ENCODE data around the gene MYBPC3.
A peak's percentile ranks its signal among the peaks of the same experiment; 100 is the strongest.

MYBPC3 gene

GRCh38 chr11:47314992-47315391, 37.5 kb downstream of the MYBPC3 start:
- no peak for DNase-seq

GRCh38 chr11:47308050-47308823, 44.3 kb downstream of the MYBPC3 start:
- no peak for DNase-seq

DNA sequence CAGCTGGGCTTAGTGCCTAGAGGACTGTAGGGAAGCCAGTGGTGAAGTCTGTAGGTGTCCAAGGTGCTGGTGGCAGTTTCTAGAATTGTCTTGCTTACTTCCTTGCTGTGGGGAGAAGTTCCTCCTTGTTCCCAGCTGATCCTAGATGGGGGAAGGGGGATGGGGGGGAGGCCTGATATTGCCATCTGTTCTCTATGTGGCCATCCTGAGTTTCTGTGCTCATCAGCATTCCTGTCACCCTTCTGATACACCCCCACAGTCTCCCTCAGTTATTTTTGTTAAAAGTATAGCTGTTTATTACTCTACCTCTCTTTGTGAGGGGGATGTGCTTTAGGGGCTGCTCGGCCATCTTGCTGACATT, 46.0 kb downstream of the MYBPC3 start:
- DNase-seq: no peak

DNA sequence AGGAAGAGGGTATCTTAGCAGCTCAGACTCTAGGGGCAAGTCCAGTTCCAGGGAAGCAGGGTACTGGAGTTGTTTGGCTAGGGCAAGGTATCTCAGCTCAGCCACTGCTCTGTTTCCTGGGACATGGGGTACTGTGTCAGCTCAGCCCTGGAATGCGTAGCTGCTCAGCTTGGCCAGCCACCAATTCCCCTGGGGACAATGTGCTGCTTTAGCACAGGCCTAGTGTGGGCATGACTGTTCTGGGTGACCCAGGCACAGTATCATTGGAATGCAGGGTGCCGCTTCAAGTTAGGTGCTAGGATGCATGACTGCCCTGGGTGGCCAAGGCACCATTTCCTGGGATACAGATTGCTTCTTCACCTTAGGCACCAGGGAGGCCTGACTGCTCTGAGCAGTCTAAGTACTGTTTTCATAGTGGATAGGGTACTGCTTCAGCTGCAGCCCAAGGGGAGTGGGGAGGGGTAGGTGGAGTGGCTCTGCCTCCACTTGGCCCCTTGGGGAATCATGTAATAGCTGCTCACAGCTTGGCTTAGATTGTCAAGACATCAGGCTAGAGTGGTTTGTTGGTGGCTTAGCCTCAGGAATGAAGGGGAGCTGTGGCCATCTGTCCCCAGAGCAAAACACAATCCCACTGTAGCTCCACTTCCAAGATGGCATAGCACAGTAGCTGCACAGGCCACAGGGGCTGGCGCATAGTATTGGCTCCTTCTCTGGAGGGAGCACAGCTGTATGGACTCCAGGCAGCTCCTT, 46.6 kb downstream of the MYBPC3 start:
- peak; percentile 45 for DNase-seq

DNA sequence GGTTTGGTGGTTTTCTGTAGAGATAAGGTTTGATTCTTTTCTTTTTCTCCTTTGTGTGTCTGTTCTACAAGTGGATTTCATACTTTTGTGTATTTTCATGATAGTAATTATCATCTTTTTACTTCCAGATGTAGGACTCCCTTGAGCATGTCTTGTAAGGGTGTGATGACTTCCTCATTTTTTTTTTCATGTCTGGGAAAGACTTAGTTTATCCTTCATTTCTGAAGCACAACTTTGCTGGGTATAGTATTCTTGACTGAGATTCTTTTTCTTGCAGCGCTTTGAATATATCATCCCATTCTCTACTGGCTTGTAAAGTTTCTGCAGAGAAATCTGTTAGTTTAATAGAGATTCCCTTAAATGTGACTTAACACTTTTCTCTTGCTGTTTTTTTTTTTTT, 49.6 kb downstream of the MYBPC3 start:
- DNase-seq: no peak

DNA sequence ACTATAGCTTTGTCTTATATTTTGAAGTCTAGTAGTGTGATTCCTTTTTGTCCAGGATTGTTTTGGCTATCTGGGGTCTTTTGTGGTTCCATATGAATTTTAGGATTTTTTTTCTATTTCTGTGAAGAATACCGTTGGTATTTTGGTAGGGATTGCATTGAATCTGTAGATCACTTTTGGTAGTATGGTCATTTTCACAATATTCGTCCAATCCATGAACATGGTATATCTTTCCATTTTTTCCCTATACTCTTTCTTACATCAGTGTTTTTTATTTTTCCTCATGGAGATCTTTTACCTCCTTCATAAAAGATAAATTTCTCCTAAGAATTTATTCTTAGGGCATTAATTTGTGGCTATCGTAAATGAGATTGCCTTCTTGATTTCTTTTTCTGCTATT, 53.4 kb downstream of the MYBPC3 start:
- no peak for DNase-seq

GRCh38 chr11:47296045-47296444, 56.5 kb downstream of the MYBPC3 start:
- peak; percentile 74 for DNase-seq

GRCh38 chr11:47295385-47295784, 57.1 kb downstream of the MYBPC3 start:
- no peak for DNase-seq

DNA sequence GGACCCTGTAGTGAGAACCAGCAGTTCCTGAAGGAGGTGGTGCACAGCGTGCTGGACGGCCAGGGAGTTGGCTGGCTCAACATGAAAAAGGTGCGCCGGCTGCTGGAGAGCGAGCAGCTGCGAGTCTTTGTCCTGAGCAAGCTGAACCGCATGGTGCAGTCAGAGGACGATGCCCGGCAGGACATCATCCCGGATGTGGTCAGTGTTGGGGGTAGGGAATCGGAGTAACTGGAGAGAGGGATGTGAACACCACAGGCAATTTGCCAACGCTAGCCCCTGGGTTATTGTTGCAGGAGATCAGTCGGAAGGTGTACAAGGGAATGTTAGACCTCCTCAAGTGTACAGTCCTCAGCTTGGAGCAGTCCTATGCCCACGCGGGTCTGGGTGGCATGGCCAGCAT, 62.6 kb downstream of the MYBPC3 start:
- no peak for DNase-seq

GRCh38 chr11:47288066-47288465, 64.4 kb downstream of the MYBPC3 start:
- DNase-seq: no peak

DNA sequence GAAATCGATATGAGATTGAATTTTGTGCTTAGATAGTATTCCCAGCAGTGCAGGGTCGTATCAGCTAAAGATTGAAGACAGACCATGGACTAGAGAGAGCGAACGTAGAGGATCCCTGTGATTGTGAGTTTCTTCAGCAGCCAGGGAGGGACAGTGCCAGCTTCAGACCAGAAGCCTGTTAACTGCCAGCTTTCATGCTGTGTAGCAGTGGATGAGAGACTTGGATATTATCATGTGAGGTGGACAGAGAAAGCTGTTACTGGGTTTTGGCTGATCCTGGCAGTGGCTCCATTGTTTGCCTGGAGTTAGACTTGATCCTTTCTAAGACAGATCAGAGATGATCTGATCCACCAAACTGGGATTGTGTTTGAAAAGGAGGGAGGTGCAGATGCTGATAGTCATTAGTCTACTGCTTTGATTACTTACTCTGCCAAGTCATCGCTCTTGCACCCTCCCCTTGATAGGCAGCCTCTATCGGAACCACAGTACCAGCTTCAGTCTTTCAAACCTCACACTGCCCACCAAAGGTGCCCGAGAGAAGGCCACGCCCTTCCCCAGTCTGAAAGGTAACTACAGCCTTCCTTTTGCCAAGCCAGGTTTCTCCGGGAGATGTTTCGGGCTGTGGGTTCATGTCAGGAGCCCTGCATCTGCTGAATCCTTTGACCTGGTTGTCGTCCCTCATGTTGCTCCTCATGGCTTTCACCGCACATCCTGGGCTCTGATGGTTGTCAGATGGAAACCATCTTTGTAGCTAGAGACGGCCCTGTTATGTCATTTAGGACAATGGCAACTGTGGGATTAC, 66.3 kb downstream of the MYBPC3 start:
- DNase-seq: no peak

GRCh38 chr11:47284151-47284550, 68.4 kb downstream of the MYBPC3 start:
- no peak for DNase-seq

- DNase-seq: no peak
Observed at GRCh38 chr11:47282462-47282861, 70.0 kb downstream of the MYBPC3 start.

Data from NCI-H1436 (cell line).